IPS DF 4.7 (cell line): ENCODE data around the gene LRRC25.

ENCODE experiments used
- DNase-seq: peaks from one replicate; pipeline ENCODE4 v3.0.0-alpha.2; 2013; ENCODE audit warnings: low spot score; ENCODE audit errors: extremely low read depth

Gene LRRC25

DNA sequence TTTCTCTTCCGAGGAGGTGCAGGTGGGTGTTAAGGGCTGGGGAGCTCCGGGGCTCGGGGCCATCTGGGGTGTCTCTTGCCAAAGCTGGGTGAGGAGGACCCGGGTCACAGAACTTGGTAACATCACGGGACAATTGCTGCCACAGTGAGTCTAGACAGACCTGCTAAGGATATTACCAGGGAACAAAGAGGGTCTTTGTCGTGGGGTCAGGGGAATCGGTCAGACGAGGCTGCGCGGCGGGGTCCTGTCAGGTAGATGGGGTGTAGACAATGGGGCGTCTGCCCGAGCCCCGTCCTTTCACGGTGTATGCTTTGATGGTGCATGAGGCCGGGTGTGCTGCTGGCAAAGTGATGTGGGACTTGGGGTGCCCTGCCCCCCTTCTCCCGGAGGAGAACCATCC, 49.3 kb downstream of the LRRC25 start:
- DNase-seq = no peak

DNA sequence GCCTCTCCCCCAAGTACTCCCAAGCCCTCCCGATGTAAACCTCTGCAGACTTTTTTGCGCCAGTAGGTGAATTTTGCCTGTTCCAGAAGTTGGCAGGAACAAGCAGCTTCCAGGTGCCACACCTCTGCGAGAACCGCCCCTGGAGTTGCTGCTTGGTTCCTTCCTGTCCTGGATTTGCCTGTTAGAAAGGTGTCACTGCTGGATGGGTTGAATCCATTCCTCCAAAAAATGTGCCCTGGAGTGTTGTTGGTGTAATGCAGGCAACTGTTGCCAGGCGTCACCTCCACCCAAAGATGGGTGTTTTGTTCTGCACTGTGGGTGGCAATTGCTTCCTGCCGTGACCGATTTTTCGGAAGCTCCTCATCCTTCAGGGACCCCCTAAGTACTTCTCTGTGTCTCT, 51.3 kb downstream of the LRRC25 start:
- DNase-seq = no peak

DNA sequence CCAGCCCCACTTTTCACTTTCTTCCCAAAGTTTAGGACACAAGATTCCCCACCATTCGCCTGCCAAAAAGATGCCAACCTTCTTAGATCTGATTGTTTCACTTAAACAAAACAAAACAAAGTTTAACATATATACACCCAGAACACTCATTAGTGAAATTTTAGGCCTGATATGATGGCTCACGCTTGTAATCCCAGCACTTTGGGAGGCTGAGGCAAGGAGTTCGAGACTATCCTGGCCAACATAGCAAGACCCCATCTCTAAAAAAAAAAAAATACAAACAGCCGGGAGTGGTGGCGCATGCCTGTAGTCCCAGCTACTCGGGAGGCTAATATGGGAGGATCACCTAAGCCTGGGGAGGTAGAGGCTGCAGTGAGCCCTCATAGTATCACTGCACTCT, 52.1 kb downstream of the LRRC25 start:
- DNase-seq = no peak

GRCh38 chr19:18344582-18344950, 52.9 kb downstream of the LRRC25 start:
- DNase-seq = no peak

DNA sequence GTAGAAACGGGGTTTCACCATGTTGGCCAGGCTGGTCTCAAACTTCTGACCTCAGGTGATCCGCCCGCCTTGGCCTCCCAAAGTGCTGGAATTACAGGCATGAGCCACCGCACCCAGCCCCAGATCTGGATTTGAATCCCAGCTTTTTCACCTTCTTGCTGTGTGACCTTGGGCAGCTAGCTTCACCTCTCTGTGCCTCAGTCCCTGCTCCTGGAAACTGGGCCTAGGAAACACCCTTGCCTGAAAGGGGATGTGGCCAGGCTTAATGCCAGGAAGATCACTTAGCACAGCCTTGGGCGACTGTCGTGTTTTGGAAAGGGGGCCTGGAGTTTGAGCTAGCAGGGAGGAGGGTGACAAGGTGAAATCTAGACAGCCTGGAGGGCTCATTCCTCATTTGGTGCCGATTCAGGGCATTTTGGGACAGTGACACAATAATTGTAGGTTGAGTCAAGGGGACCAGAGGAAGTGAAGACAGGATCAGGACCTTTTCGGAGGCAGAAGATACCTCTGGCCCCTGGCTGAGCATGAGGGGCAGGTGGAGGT, 55.3 kb downstream of the LRRC25 start:
- DNase-seq = no peak
